GM21825 (cell line): ENCODE data around the gene MAP2K1.
A peak's percentile ranks its signal among the peaks of the same experiment; 100 is the strongest.
"Not testable (repeated sequence)": the region's sequence is repeated elsewhere in the genome, so short reads cannot be mapped to it uniquely, and the experiment has no call there.

ENCODE experiments used
- ATAC-seq: cut with Tn5 transposase; IDR thresholded peaks from one replicate; pipeline ENCODE4 v1.9.1; 2021; ENCODE audit warnings: mild to moderate bottlenecking, moderate library complexity; ENCODE audit not compliant: unreplicated experiment

Gene MAP2K1

DNA sequence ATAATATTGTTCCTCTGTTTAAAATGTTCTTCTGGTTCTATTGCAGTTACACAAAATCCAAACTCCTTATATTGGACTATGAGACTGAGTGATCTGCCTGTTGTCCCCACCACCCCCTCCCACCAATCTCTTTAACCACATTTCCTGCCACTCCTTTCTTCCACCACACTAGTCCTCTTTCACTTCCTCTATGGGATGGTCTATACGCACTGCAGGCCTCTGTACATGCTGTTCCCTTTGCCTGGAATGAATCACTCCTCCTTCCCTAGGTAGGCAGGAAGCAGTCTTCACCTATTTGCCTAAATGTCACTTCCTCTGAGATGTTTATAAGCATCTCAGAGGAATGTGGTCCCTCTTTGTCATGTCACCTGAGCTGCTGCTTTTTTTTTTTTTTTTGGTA is 4.0 kb downstream of the MAP2K1 start:
- ATAC-seq: peak; percentile 28

DNA sequence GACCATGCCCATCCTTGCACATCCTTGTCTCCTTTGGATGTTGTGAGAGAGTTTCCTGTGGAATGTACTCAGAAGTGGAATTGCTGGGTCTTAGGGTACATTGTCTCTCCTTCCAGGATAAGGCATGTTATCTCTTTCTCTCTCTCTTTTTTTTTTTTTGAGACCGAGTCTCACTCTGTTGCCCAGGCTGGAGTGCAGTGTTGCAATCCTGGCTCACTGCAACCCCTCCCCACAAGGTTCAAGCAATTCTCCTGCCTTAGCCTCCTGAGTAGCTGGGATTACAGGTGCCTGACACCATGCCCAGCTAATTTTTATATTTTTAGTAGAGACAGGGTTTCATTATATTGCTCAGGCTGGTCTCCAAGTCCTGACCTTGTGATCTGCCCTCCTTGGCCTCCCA is 6.3 kb downstream of the MAP2K1 start:
- not testable (repeated sequence) for ATAC-seq

- ATAC-seq: no peak
Measured at GRCh38 chr15:66394472-66394871, 7.8 kb downstream of the MAP2K1 start.

GRCh38 chr15:66394915-66395314 is 8.2 kb downstream of the MAP2K1 start:
- ATAC-seq: no peak

DNA sequence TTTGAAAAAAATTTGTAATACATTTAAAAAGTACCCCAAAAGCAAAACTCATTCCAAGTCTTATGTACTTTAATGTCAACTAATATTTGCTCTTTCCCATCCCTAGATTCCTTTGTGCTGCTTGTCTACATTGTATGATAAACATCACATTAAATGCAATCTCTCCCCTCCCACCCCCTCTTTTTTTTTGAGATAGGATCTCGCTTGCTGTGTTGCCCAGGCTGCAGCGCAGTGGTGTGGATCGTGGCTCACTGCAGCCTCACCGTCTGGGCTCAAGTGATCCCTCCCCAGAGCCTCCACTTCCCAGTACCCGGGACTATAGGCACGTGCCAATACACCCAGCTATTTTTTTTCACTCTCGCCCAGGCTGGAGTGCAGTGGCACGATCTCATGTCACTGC is 12.6 kb downstream of the MAP2K1 start:
- ATAC-seq: no peak

DNA sequence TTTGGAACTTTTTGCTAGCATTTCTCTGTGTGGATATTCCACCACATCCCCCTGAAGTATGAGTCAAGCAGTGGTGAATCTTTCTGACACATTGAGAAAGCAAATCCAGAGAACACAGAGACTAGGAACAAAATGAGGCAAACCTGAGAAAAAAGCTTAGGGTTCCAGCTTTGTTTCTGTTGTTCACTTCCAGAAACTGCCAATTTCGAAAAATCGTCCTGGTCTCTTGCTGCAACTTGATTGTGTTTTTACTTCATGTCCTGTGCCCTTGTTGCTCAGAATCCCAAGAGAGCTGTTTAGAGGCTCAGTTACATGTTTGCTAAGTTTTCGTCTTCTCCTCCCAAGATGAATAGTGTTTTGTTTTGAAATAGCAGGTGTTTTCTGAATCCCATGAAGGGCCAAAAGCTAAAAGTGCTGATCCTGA is 13.7 kb downstream of the MAP2K1 start:
- ATAC-seq: no peak

DNA sequence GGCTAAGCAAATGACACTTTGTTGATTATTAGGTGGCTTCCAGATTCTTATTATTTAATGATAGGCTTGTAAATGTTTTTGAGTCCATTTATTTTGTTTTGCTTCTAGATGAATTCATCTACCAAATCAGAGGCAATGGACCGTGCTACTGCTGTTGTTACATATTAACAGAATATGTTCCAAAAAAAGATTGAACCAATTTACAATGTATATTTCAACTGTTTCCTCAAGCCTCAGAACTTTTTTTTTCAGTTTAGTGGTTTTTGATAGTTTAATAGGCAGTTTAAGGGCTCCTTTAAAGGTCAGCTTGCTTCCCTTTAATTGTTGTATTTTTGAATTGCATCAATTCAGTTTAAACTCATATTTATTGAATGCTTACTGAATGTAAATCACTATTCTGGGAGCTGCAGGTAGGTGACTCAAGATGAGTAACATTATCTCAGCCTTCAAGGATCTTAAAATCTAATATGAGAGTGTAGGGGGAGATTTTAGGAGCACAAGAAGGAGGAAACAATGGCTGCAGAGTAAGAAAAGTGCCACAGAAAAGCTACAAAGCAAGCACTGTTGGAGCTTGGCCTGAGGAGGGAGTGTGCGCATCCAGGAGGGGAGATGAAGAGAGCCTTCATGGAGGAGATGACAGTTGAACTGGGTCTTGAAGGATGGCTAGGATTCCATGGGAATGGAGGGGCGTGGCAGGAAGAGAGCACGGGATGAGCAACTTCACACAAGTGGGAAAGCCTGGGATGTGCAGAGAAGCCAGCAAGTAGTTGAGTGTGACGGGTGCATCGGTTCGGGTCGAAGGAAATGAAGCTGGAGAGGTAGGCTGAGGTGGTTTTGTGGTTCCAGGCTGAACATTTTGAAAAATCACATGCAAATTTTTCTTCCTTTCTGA is 14.7 kb downstream of the MAP2K1 start:
- peak; percentile 39 for ATAC-seq

GRCh38 chr15:66402761-66403284 is 16.1 kb downstream of the MAP2K1 start:
- ATAC-seq: no peak

GRCh38 chr15:66403323-66403722 is 16.6 kb downstream of the MAP2K1 start:
- no peak for ATAC-seq

- no peak for ATAC-seq
Measured at GRCh38 chr15:66404122-66404521, 17.4 kb downstream of the MAP2K1 start.

DNA sequence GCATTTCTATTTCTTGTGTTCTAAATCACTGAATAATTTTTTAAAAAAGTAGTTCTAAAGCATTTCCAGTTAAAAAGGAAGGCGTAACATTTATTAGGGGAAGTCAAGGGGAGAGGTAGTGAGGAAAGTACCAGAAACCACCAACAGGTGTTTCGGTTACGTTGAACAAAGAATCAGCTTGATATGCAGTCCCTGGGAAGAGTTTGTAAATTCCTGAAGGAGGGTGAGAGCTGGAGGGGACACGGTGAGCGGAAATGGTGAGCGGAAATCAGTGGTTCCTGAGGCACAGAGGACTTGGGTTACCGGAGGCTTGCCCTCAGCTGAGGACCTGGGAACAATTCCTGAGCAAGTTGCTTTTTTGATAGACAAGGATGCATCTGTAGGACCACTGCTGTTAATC is 17.8 kb downstream of the MAP2K1 start:
- no peak for ATAC-seq

DNA sequence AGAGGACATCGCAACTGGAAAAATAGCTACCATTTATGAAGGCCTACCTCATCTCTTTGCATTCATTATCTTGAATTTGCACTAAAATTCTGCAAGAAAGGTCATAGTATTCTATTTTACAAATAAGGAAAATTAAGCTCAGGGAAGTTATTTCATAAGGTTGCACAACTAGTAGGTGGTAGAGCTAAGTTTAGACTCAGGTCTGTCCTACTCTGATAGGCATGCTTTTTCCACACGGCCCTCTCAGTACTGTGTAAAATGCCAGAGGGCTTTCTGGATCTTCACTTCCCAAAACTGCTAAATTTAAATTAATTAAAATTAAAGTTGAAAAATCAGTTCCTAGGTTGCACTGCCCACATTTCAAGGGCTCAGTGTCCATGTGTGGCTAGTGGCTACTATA is 18.3 kb downstream of the MAP2K1 start:
- no peak for ATAC-seq

DNA sequence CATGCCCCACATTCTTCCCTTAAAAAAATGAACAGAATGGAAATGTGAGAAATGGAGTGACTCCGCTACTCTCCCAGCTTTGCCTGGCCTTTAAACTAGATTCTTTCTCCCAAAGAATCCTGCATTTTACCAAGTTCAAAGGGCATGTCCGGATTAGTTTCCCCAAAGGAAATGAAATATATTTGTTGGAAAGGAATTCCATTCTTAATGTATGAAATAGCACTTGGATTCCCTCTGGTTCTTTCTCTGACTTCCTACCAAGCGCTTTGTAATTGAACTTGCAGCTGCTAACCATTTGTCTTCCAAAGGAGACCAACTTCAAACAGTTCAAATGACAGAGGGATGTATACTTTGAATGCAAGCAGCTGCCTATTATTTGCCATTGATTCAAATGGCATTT is 18.9 kb downstream of the MAP2K1 start:
- no peak for ATAC-seq

GRCh38 chr15:66408254-66408653 is 21.5 kb downstream of the MAP2K1 start:
- no peak for ATAC-seq

- no peak for ATAC-seq
Measured at GRCh38 chr15:66408675-66409282, 22.1 kb downstream of the MAP2K1 start.

- no peak for ATAC-seq
Measured at GRCh38 chr15:66409565-66410108, 22.9 kb downstream of the MAP2K1 start.

GRCh38 chr15:66411190-66411589 is 24.5 kb downstream of the MAP2K1 start:
- ATAC-seq: no peak

DNA sequence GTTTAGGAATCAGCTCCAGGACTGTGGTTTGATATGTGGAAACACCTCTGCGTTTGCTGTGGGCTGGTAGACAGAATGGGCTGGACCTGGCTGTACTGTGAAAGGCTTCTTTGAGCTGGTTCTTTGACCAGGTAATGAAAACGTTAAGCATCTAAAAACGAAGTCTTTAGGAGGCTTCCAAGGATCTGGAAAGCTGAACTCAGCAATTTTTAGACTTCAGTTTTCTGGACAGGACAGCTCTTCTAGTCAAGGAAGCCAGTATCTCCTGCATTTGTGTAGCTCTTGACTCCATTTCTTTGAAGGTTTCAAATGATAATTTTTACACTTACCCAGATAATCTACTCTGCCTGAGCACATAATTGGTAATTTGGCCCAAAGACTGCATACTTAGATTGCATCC is 25.5 kb downstream of the MAP2K1 start:
- ATAC-seq: no peak

- ATAC-seq: no peak
Measured at GRCh38 chr15:66413579-66413978, 26.9 kb downstream of the MAP2K1 start.

GRCh38 chr15:66415360-66415759 is 28.6 kb downstream of the MAP2K1 start:
- ATAC-seq: no peak

DNA sequence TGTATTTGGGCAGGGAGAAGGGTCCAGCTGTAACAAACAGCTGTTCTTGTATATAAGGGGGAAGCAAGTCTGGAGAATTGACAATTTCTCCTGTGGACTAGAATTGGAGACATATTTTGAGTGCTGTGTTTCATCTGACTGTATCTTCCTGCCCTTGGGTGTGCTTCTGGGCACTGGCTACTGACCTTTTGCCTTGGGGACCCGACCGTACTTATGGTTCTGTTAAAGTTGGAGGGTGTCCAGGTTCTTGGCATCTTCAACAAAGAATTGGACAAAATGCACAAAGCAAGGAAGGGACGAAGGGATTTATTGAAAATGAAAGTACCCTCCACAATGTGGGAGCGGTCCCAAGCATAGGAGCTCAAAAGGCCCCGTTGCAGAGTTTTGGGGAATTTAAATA is 31.0 kb downstream of the MAP2K1 start:
- ATAC-seq: no peak

DNA sequence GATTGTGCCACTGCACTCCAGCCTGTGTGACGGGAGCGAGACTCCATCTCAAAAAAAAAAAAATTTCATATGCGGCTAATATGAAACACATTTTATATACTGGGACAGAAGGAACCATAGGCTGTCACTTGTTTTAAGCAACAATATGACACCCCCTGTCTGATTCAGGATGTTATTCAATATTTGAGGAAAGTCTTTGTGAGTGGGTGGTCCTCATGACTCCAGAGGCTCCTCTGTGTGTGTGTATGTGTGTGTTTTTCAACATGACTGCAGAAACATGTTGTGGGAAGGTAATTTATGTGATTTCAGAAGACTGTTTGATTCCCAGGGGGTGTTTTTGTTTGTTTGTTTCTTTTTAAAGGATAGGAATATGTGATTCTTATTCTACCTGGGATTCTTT is 32.8 kb downstream of the MAP2K1 start:
- ATAC-seq: no peak
